NCI-H2107 treated with DMSO at 0.1 percent for 48 hours (cell line): ENCODE results near the gene HOXA4.

Experiments
- DNase-seq: peaks from one replicate; lab custom pipeline; 2025; ENCODE audit not compliant: unreplicated experiment; lab: John Stamatoyannopoulos, UW

HOXA4 gene

GRCh38 chr7:27147199-27148030, 16.9 kb upstream of the HOXA4 start, which contains the start of gene HOXA6:
Gene HOXA6 (minus strand): TSS chr7:27147774. CDS start chr7:27147749, 25 bp downstream.
- no peak for DNase-seq

GRCh38 chr7:27146491-27147198, 16.1 kb upstream of the HOXA4 start:
- no peak for DNase-seq

GRCh38 chr7:27145914-27146412, 15.4 kb upstream of the HOXA4 start:
- no peak for DNase-seq

- DNase-seq = no peak
These were observed 14.8 kb upstream of the HOXA4 start for GRCh38 chr7:27145165-27145913.

- DNase-seq = no peak
These were observed 14.2 kb upstream of the HOXA4 start for GRCh38 chr7:27144781-27145164.

GRCh38 chr7:27143950-27144780, 13.6 kb upstream of the HOXA4 start:
- DNase-seq = no peak

DNA sequence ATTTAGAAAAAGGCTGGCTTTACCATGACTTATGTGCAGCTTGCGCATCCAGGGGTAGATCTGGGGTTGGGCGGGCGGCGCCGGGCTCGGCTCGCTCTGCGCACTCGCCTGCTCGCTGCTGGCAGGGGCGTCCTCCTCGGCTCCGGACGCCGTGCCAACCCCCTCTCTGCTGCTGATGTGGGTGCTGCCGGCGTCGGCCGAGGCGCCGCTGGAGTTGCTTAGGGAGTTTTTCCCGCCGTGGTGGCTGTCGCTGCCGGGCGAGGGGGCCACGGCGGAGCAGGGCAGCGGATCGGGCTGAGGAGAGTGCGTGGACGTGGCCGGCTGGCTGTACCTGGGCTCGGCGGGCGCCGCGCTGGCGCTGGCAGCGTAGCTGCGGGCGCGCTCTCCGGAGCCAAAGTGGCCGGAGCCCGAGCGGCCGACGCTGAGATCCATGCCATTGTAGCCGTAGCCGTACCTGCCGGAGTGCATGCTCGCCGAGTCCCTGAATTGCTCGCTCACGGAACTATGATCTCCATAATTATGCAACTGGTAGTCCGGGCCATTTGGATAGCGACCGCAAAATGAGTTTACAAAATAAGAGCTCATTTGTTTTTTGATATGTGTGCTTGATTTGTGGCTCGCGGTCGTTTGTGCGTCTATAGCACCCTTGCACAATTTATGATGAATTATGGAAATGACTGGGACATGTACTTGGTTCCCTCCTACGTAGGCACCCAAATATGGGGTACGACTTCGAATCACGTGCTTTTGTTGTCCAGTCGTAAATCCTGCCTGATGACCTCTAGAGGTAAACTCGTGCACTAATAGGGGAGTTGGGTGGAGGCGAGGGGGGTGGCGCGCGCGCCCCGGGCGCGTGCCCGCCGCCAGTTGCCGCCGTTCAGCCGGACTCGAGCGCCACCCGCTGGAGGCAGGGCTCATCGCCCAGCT, 12.7 kb upstream of the HOXA4 start, which contains the start of gene HOXA5:
HOXA5 (minus strand) TSS at position 659 of the 927 bp plus-strand sequence; CDS start at position 585, 74 bp downstream.
- DNase-seq = no peak

GRCh38 chr7:27142580-27143022, 12.0 kb upstream of the HOXA4 start:
- no peak for DNase-seq

DNA sequence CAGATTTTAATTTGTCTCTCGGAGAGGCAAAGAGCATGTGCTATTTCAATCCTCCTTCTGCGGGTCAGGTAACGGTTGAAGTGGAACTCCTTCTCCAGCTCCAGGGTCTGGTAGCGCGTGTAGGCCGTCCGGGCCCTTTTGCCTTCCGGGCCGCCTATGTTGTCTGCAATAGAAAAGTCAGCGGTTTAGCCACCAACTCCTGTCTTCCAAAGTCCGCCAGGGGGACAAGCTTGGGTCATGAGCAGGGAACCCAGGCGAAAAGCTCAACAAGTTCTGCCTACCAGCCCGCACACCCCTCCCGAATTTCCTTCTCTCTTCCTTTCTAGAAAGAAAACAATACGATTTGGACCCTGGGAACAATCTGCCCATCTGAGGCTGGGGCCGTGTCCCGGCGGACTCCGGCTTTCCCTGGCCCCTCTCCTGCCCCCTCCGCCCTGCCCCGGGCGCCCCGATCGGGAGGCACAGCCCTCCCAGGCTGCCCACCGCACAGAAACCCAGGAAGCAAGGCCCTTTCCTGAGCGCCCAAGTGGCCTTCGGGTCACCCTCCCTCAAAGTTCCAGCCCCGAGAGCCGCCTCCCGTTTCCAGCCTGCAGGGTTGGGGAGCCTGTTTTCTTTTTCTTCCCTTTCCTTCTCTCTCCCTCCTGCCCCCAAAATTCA, 11.5 kb upstream of the HOXA4 start:
- no peak for DNase-seq

DNA sequence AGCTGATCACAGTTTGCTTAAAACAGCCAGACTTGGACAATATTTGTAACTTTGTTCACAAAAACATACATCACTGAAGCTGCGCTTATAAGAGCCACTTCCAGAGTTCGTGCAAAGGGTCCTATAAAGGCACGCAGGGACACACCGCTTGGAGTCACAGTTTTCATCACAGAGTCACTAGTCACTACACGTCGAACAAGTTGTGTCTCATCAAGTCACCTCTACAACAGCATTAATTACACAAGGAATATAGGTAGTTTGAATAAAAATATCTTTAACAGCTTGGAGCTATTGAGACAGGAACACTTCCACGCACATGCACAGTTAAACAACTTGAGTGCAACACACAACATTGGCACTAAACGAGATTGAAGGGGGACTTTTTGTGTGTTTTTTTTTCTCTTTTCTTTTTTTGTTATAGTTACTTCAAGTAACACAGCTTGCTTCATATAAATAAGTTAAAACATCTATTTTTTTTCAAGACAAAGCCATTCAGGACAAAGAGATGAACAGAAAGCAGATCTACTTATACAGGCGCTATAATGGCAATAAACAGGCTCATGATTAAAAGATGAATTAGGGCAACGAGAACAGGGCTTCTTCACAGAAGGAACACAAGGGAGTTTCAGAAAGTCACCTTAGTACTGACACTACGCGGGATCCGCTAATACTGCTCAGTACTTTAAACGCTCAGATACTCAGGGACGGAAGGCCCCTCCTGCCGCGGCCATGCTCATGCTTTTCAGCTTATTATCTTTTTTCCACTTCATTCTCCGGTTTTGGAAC, 10.8 kb upstream of the HOXA4 start:
- DNase-seq = no peak

DNA sequence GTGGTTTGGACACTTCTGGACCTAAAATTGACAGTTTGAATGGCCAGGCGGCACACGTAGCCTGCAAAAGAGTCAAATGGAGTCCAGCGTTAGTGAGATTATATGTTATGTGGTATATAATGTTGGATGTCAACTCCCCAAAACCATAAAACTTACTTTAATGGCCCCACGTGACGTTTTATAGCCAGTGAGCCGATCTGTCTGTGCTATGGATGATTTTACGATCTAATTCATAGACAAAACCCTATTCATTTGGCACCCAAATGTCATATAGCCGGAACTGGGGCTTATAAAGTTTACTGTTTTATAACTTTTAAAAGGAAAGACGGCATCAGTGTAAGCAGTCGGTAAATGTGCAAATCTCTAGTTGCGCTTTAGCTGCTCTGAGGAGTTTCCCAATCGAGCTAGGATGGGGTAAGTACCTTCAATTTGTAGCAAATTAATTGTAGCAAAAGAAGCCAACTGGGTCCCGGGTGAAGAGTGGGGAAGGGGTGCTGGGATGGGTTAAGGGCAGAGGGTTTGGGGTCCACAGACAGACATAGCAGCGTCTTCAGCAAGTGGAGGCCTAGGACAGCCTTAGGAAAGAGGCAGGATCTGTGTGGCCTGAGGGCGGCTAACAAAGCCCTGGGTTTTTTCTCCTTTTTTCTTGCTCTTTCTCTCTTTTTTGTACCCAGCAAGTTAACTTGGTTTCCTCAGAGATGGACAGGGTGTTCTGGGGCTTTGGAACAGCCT, 9.7 kb upstream of the HOXA4 start:
- no peak for DNase-seq

DNA sequence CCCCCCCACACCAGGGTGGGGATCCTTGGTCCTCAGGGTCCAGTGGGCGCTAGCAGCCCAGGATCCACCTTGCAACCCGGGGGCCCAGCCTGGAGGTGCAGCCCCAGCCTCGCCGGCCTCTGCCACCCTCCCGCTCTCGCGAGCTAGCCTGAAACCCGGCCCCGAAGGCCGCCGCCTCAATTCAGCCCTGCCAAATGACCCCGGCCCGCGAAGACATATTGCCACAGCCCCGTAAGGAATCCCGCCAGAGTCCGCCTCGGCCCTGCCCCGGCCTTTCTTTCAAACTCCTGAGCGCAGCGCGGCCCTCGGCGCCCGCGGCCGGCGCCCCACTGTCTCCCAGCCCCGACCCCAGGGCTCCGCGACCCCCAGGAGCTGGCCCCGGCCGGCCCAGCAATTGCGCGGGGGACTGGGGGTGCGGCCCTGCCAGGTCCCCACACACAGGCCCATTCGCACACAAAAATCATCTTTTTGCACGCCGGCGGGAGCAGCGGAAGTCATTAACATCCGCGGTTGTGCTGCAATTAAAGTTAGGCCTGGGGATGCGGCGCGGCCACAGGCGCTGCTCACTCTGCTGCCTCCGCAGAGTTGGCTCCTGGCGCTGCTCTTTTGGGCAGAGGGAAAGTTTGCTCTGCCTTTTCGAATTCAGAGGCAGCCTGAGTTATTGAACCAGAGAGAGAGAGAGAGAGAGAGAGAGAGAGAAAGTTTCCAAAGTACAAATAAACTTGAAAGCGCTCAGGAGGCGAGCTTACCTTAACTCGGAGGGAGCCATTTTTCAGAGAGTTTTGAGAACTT, 9.0 kb upstream of the HOXA4 start:
- DNase-seq = no peak

GRCh38 chr7:27138985-27139333, 8.4 kb upstream of the HOXA4 start:
- DNase-seq = no peak

DNA sequence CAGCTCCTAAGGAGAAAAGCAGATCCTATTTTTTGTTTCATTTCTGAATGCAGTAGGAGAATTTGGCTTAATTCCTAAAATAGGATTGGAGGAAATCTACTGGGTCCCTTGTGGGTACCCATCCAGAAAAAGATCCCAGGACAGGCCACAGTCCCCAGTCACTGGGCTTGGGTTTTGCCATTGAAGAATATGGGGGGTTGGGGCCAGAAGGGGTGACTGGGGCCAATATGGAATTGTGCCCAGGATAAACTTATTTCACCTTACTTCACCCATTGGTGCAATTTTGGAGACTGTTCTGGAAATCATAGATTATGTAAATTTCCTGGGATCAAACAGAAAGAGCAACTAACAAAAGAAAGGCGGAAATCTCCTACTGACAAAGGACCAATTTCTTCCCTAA, 7.9 kb upstream of the HOXA4 start:
- DNase-seq = no peak

DNA sequence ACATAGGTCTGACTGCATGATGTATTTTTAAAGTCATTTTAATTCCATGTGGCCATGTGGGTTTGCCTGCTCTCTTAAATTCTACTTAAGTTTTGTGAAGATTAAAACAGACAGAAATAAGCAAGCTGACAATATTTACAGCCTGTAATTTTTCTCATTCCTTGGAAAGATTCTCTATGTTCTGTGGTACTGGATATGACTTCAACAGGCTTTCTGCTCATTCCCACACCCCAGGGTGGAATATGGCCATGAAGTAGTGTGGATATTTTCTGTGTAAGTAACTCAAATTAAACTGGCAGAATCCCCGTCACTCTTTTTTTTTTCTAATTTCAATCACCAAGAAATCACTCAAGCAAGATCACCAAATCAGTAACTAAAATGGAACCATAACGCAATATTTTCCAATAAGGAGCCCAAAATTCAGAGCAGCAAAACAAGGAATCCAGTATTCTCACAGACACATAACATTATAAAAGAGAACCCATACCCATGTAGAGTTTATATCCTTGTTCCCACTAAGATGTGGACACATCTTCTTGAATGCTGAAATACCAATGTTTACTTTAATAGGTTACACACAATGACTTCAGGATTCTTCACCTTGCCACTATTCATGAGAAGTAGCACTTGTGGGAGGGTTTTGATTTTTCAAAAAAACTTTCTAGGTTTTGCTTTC, 7.2 kb upstream of the HOXA4 start:
- no peak for DNase-seq

GRCh38 chr7:27134392-27134791, 3.8 kb upstream of the HOXA4 start:
- no peak for DNase-seq
